ENCODE data around the gene TBC1D14. TPM values are rescaled to one million over a fixed set of nuclear protein-coding genes. Genes with fewer than 3 reads are reported as not detected.

The TBC1D14 gene
- total and polyA plus RNA-seq, 2 of the 4 experiments (the other 2 are of a cell fraction): 31.7 to 40.7 TPM

DNA sequence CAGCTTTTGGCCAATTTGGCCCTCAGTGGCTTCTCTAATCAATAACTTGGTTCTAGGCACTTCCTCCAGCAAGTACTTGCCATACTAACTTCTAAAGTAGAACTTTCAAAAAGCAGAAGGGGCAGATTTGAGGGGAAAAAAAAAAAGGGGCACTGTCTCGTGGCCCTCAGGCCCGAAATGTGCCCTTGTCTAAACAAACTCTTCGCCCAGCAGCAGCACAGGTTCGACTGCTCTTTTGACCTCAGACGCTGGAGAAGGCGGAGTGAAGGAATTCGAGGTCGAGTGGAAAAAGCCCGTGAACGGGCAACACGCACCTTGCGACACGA is 157.5 kb downstream of the TBC1D14 start:
- POLR2A ChIA-PET (ENCODE audit: unreplicated experiment): interaction anchor here (0.6 kb wide), 1 partner anchor 95 kb away, joined by 3 read pairs; no protein-coding TSS in a partner anchor
- peaks cover 3% of the 10 kb centered on the region; the same call in 1 of the 2 replicates for H3K9me1 ChIP-seq (ENCODE audit: insufficient read depth, low read length)
- 0% methylated on average over 7 of the region's 13 CpGs; no CpG with 5 or more reads in 1 of the 2 experiments for WGBS, 2 experiments (ENCODE audit: extremely low coverage in 2 of 2, insufficient read length in 1 of 2)
- peaks cover 15% of the 10 kb centered on the region for H3K36me3 ChIP-seq (ENCODE audit: control insufficient read depth, insufficient read depth, low read length)
- H3K56ac ChIP-seq (ENCODE audit: extremely low read depth, insufficient read depth, low read length): no peak overlapping the region
- peak overlapping the region; percentile 75 for H2AK5ac ChIP-seq (ENCODE audit: low read depth, low read length)
- peak overlapping the region; percentile 70 for H3K4ac ChIP-seq (ENCODE audit: low read depth, low read length)
- peak overlapping the region; percentile 97 for H2AFZ ChIP-seq (replicated peaks; ENCODE audit: low read length, poor library complexity)
- no peak overlapping the region for H2BK15ac ChIP-seq (ENCODE audit: low read depth, low read length)
- dilution Hi-C loops (cut with HindIII; ENCODE audit: low sequenced_read_pairs, unreplicated experiment): no loop called here
- H3K27ac ChIP-seq (ENCODE audit: insufficient read depth, low read length): peak overlapping the region; percentile 40
- CTCF ChIA-PET: no interaction called here
- no peak overlapping the region for H2BK20ac ChIP-seq (ENCODE audit: low read depth, low read length)
- H4K8ac ChIP-seq (ENCODE audit: low read depth in 2 of 2, low read length in 2 of 2): peak overlapping the region in 1 of 2 experiments; percentile 55; a peak in 1 of 4 replicates
- peaks cover 7% of the 10 kb centered on the region; the same call in 1 of the 2 replicates for H3K4me1 ChIP-seq (ENCODE audit: control insufficient read depth, insufficient read depth, low read length)
- H4K91ac ChIP-seq (ENCODE audit: insufficient read depth, low read depth, low read length): peak overlapping the region; percentile 47; the same call in 1 of the 2 replicates
- no peak overlapping the region for H4K5ac ChIP-seq (ENCODE audit: low read depth, low read length)
- BruUV-seq (replicated peaks): TSS peak; percentile 34
- TF ChIP-seq MXI1 (IDR thresholded peaks at IDR 0.05; ENCODE audit: borderline replicate concordance, low read depth, low read length): no peak
- TF ChIP-seq CEBPB (IDR thresholded peaks at IDR 0.05; ENCODE audit: low read depth, low read length): peak; percentile 32; the same call in 1 of the 2 replicates
- H3K4me2 ChIP-seq (ENCODE audit: low read depth, low read length): peak overlapping the region; percentile 98
- H3K18ac ChIP-seq (ENCODE audit: low read depth, low read length): no peak overlapping the region
- H4K20me1 ChIP-seq (ENCODE audit: insufficient read depth, low read length): peaks cover 19% of the 10 kb centered on the region
- peak overlapping the region; percentile 85; the same call in 1 of the 2 replicates for H3K23ac ChIP-seq (ENCODE audit: low read depth, low read length)
- peak overlapping the region; percentile 74 for H3K14ac ChIP-seq (replicated peaks; ENCODE audit: low read depth, low read length)
- peak overlapping the region; percentile 55 for H3K4me3 ChIP-seq (ENCODE audit: insufficient read depth, low read depth, low read length)
- H3K9me3 ChIP-seq (ENCODE audit: control insufficient read depth, insufficient read depth, low read length): no peaks in the 10 kb centered on the region
- intact Hi-C loops (cut with micrococcal nuclease): no loop called here
- peak overlapping the region; percentile 58 for H3K9ac ChIP-seq (ENCODE audit: low read depth, low read length)
- H2BK120ac ChIP-seq (ENCODE audit: low read depth, low read length): no peak overlapping the region
- DNase-seq (no peak), ATAC-seq (ENCODE audit: low read depth) (no peak)
- in situ Hi-C loops (cut with MboI; ENCODE audit: low sequenced_read_pairs): no loop called here
- H2BK5ac ChIP-seq (ENCODE audit: low read depth, low read length, poor library complexity, severe bottlenecking): peak overlapping the region; percentile 59
- H3K27me3 ChIP-seq (ENCODE audit: control insufficient read depth, insufficient read depth, low read length): peaks cover 2% of the 10 kb centered on the region; the same call in 1 of the 2 replicates
- peak overlapping the region; percentile 99 for H2AK9ac ChIP-seq (replicated peaks; ENCODE audit: low read depth, low read length, poor library complexity)
- peaks cover 20 to 40% of the 10 kb centered on the region in 2 experiments for H3K79me1 ChIP-seq (ENCODE audit: low read depth in 1 of 2, low read length in 2 of 2)
